Keratinocyte (primary cell): ENCODE data around the gene POLDIP3. TPM values are rescaled to one million over a fixed set of nuclear protein-coding genes. Genes with fewer than 3 reads are reported as not detected.

Experiments used
- DNase-seq: peaks from one replicate; pipeline ENCODE4 v3.0.0-alpha.2; 2011; ENCODE audit warnings: low read depth, missing footprints, low spot score
- FAIRE-seq: peaks from 2 replicates; lab custom pipeline; 2011; peaks lifted over from hg19 to GRCh38; lab: Jason Lieb, UNC
- H2AFZ ChIP-seq: 2 replicates; pipeline ENCODE4 v1.6.0; 2012; ENCODE audit warnings: low read length, control low read depth, inconsistent platforms; ENCODE audit not compliant: control insufficient read depth
- H3K27ac ChIP-seq: 2 replicates; pipeline ENCODE4 v1.5.1; 2011; ENCODE audit warnings: low read length; ENCODE audit not compliant: control insufficient read depth, insufficient read depth
- H3K27me3 ChIP-seq: 3 replicates; pipeline ENCODE4 v1.6.0; 2011; ENCODE audit warnings: low read length; ENCODE audit not compliant: control insufficient read depth, insufficient read depth; ENCODE audit errors: extremely low read depth
- H3K36me3 ChIP-seq, 2 experiments: 2 replicates in 1 of 2; 3 replicates in 1 of 2; pipeline ENCODE4 v1.5.1; 2011; ENCODE audit warnings: low read length in 2 of 2, mild to moderate bottlenecking in 1 of 2; ENCODE audit not compliant: control insufficient read depth in 2 of 2, insufficient read depth in 2 of 2; ENCODE audit errors: extremely low read depth in 1 of 2
- H3K4me1 ChIP-seq: 3 replicates; pipeline ENCODE4 v1.5.1; 2011; ENCODE audit warnings: low read length; ENCODE audit not compliant: control insufficient read depth, insufficient read depth; ENCODE audit errors: extremely low read depth
- H3K4me2 ChIP-seq: 3 replicates; pipeline ENCODE4 v1.6.0; 2011; ENCODE audit warnings: low read depth, low read length; ENCODE audit not compliant: control insufficient read depth, insufficient read depth; ENCODE audit errors: extremely low read depth
- H3K4me3 ChIP-seq, 3 experiments: fragments of 200-600 bp in 1 of 3; sonication (generic) in 1 of 3; 2 replicates in 2 of 3; 3 replicates in 1 of 3; pipeline ENCODE4 v1.5.1; 2011 to 2016; ENCODE audit warnings: low read length in 3 of 3, mild to moderate bottlenecking in 3 of 3, control low read depth in 2 of 3, inconsistent platforms in 1 of 3, low read depth in 1 of 3, mixed read lengths in 1 of 3, mixed run types in 1 of 3, moderate library complexity in 1 of 3; ENCODE audit not compliant: control insufficient read depth in 2 of 3, insufficient read depth in 2 of 3; ENCODE audit errors: extremely low read depth in 1 of 3
- H3K79me2 ChIP-seq: 2 replicates; pipeline ENCODE4 v1.6.0; 2012; ENCODE audit warnings: low read length; ENCODE audit not compliant: control insufficient read depth, insufficient read depth
- H3K9ac ChIP-seq: 3 replicates; pipeline ENCODE4 v1.6.0; 2011; ENCODE audit warnings: low read length; ENCODE audit not compliant: control insufficient read depth, insufficient read depth; ENCODE audit errors: extremely low read depth
- H3K9me1 ChIP-seq: 3 replicates; pipeline ENCODE4 v1.6.0; 2011; ENCODE audit warnings: low read length; ENCODE audit not compliant: control insufficient read depth, insufficient read depth; ENCODE audit errors: extremely low read depth
- H3K9me3 ChIP-seq: 2 replicates; pipeline ENCODE4 v1.5.1; 2012; ENCODE audit warnings: low read depth, low read length; ENCODE audit not compliant: control insufficient read depth
- H4K20me1 ChIP-seq: 3 replicates; pipeline ENCODE4 v1.6.0; 2011; ENCODE audit warnings: low read length; ENCODE audit not compliant: control insufficient read depth, insufficient read depth; ENCODE audit errors: extremely low read depth
- EZH2 ChIP-seq: IDR thresholded peaks from one replicate; pipeline ENCODE4 v1.6.1; 2012; ENCODE audit warnings: inconsistent platforms, mild to moderate bottlenecking, low read length, moderate library complexity
- dilution Hi-C: fragments of 300-500 bp; cut with MboI; formaldehyde crosslinking; loops from one replicate; pipeline ENCODE4 v1.7.0; 2020; ENCODE audit warnings: low sequenced_read_pairs; ENCODE audit not compliant: extremely low pct_ligation_motif_present
- polyA plus RNA-seq, 5 experiments: library from polyadenylated mRNA; depleted of rRNA in 3 of 5; stranded (reverse) in 3 of 5; stranded (forward) in 1 of 5; unstranded in 1 of 5; fragments of >200 nt; gene quantifications; 1 replicate in 1 of 5; 2 replicates in 3 of 5; 3 replicates in 1 of 5; pipeline versions ENCODE4 v1.2.1 to v1.2.3, GENCODE V29; 2011 to 2012; ENCODE audit warnings: missing spikeins in 2 of 5, low read depth in 1 of 5, low replicate concordance in 1 of 5
- TF ChIP-seq, protein P1 (sequence below), 3 experiments: IDR thresholded peaks in 1 of 3; conservative IDR thresholded peaks in 1 of 3; optimal IDR thresholded peaks in 1 of 3; 2 replicates in 2 of 3; 3 replicates in 1 of 3; pipeline versions ENCODE3 to v1.5.1; 2011; ENCODE audit warnings: low read length in 3 of 3, mild to moderate bottlenecking in 3 of 3, moderate library complexity in 2 of 3, control low read depth in 1 of 3, inconsistent platforms in 1 of 3; ENCODE audit not compliant: insufficient read depth in 2 of 3; ENCODE audit errors: extremely low read depth in 1 of 3

Gene POLDIP3
- polyA plus RNA-seq, 1 donor (not counting 4 experiments of a cell fraction or from before 2014, with no cell fraction given) = 41.9 TPM

DNA sequence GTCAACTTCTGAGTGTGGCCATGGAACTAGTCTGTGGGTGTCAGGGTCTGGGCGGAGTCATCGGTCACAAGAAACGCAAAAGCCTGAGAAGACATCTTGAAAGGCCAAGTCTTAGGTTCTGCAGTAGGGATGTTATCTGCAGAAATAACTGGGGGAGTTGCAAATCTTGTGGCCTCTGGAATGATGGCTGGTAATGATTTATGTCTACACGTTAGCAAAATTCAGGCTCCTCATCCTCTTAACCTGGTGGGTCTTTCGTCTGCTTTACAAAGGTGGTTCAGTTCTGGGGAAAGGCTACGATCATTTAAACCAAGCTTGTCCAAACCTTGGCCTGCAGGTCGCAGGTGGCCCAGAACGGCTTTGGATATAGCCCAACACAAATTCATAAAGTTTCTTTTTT, 41.9 kb upstream of the POLDIP3 start:
- no peaks in the 10 kb centered on the region for H4K20me1 ChIP-seq
- no peak for FAIRE-seq
- dilution Hi-C loops = no loop called here
- no peak for DNase-seq
- H3K27me3 ChIP-seq = no peaks in the 10 kb centered on the region
- H3K4me1 ChIP-seq = no peaks in the 10 kb centered on the region
- H3K9ac ChIP-seq = no peak overlapping the region
- H3K4me2 ChIP-seq = no peak overlapping the region
- TF ChIP-seq EZH2 = no peak
- TF ChIP-seq, protein P1, sequence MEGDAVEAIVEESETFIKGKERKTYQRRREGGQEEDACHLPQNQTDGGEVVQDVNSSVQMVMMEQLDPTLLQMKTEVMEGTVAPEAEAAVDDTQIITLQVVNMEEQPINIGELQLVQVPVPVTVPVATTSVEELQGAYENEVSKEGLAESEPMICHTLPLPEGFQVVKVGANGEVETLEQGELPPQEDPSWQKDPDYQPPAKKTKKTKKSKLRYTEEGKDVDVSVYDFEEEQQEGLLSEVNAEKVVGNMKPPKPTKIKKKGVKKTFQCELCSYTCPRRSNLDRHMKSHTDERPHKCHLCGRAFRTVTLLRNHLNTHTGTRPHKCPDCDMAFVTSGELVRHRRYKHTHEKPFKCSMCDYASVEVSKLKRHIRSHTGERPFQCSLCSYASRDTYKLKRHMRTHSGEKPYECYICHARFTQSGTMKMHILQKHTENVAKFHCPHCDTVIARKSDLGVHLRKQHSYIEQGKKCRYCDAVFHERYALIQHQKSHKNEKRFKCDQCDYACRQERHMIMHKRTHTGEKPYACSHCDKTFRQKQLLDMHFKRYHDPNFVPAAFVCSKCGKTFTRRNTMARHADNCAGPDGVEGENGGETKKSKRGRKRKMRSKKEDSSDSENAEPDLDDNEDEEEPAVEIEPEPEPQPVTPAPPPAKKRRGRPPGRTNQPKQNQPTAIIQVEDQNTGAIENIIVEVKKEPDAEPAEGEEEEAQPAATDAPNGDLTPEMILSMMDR (optimal IDR thresholded peaks at IDR 0.05 in 1 of 3, IDR thresholded peaks at IDR 0.05 in 1 of 3, conservative IDR thresholded peaks at IDR 0.05 in 1 of 3; ENCODE audit: extremely low read depth in 1 of 3, insufficient read depth in 2 of 3, low read length in 3 of 3) = no peak
- no peak overlapping the region for H2AFZ ChIP-seq
- H3K36me3 ChIP-seq = no peaks in the 10 kb centered on the region
- no peak overlapping the region for H3K4me3 ChIP-seq
- no peaks in the 10 kb centered on the region for H3K79me2 ChIP-seq
- H3K9me1 ChIP-seq = no peaks in the 10 kb centered on the region
- H3K27ac ChIP-seq = no peak overlapping the region
- H3K9me3 ChIP-seq = no peaks in the 10 kb centered on the region

DNA sequence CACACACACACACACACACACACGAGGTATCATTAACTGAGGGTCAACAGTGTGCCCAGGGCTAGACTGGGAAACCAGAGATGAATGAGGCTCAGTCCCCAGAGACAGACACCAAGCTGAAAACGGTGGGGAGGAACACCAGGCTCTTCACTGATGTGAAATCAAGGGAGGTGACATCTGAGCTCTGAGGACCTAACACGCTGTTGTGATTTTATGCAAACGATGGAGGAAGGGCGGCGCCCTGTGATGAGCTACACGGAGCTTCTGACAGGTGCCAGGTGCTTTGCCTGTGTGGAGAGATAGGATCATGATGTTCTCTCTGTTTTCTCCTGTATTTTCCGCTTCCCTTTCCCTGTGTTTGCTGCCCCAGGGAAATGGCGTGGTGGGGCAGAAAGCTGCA, 41.0 kb upstream of the POLDIP3 start:
- Histone ChIP-seq H3K4me3 (no peak overlapping the region), H2AFZ (peak overlapping the region; percentile 30), H3K9me1 (no peaks in the 10 kb centered on the region), H3K4me2 (no peak overlapping the region), H3K79me2 (no peaks in the 10 kb centered on the region), H3K9me3 (no peaks in the 10 kb centered on the region), H3K4me1 (no peaks in the 10 kb centered on the region), H3K27me3 (no peaks in the 10 kb centered on the region), H3K27ac (no peak overlapping the region), H4K20me1 (no peaks in the 10 kb centered on the region), H3K36me3 (no peaks in the 10 kb centered on the region), H3K9ac (no peak overlapping the region)
- FAIRE-seq (no peak), DNase-seq (no peak)
- dilution Hi-C loops = no loop called here
- TF ChIP-seq EZH2 = no peak
- TF ChIP-seq, protein P1 (optimal IDR thresholded peaks at IDR 0.05 in 1 of 3, IDR thresholded peaks at IDR 0.05 in 1 of 3, conservative IDR thresholded peaks at IDR 0.05 in 1 of 3; ENCODE audit: extremely low read depth in 1 of 3, insufficient read depth in 2 of 3, low read length in 3 of 3) = no peak
